ENCODE data around the gene POLE3.
"Not testable (repeated sequence)": the region's sequence is repeated elsewhere in the genome, so short reads cannot be mapped to it uniquely, and the experiment has no call there.

POLE3 gene

DNA sequence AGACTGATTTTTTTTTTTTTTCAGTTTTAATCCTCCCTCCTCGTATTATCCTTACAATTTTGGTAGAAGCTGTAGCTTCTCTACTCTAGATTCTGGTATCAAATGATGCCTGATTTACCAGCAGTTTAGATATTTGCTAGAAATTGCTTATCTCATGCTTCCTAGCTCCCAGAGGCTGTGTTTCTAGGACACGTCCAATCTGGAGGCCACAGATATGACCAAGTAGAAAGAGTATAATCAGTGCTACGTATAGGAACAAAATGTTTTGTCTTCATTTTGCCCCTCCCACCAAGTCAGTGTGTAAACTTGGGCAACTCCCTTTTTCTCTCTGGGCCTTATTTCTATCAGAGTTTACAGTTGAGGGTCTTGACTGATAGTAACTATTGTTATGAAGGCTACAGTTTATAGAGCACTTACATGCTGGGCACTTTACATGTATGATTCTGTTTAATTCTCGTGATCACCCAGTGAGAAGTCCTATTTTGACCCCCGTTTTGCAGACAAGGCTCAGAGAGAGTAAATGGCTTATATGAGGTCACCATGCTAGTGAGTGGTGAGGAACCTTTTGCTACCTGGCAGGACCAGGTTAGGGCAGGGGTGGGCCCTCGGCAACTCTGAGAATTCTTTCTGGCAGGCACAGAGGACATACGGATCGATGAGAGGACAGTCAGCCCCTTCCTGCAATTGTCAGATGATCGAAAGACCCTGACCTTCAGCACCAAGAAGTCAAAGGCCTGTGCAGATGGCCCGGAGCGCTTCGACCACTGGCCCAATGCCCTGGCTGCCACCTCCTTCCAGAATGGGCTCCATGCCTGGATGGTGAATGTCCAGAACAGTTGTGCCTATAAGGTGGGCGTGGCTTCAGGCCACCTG lies 41.3 kb downstream of the POLE3 start:
- Histone ChIP-seq H3K27ac (ENCODE audit: low read depth, low read length) (no peak overlapping the region), H3K4me3 (ENCODE audit: low read length) (no peak overlapping the region), H3K27me3 (ENCODE audit: control insufficient read depth, insufficient read depth, low read length) (no peaks in the 10 kb centered on the region), H3K4me1 (ENCODE audit: control insufficient read depth, insufficient read depth, low read length) (no peaks in the 10 kb centered on the region), H3K9ac (ENCODE audit: low read length) (no peak overlapping the region), H3K36me3 (ENCODE audit: control insufficient read depth, insufficient read depth, low read length) (peaks cover 2% of the 10 kb centered on the region)

GRCh38 chr9:113368348-113368981 lies 42.0 kb downstream of the POLE3 start:
- Histone ChIP-seq H3K27ac (ENCODE audit: low read depth, low read length) (no peak overlapping the region), H3K4me3 (ENCODE audit: low read length) (no peak overlapping the region), H3K4me1 (ENCODE audit: control insufficient read depth, insufficient read depth, low read length) (no peaks in the 10 kb centered on the region), H3K36me3 (ENCODE audit: control insufficient read depth, insufficient read depth, low read length) (no peaks in the 10 kb centered on the region), H3K27me3 (ENCODE audit: control insufficient read depth, insufficient read depth, low read length) (no peaks in the 10 kb centered on the region), H3K9ac (ENCODE audit: low read length) (no peak overlapping the region)

DNA sequence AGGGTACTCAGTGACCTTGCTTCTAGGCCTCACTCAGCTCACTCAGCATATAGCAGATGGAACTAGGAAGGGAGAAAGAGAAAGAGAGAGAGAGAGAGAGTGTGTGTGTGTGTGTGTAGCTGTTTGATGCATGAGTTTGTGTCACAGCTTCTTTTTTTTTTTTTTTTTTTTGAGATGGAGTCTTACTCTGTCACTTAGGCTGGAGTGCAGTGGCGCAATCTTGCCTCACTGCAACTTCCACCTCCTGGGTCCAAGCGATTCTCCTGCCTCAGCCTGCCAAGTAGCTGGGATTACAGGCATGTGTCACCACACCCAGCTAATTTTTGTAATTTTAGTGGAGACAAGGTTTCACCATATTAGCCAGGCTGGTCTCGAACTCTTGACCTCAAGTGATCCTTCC lies 44.8 kb downstream of the POLE3 start:
- not testable (repeated sequence) for H3K27ac ChIP-seq (ENCODE audit: low read depth, low read length); H3K4me3 ChIP-seq (ENCODE audit: low read length); H3K27me3 ChIP-seq (ENCODE audit: control insufficient read depth, insufficient read depth, low read length); H3K9ac ChIP-seq (ENCODE audit: low read length); H3K4me1 ChIP-seq (ENCODE audit: control insufficient read depth, insufficient read depth, low read length); H3K36me3 ChIP-seq (ENCODE audit: control insufficient read depth, insufficient read depth, low read length)

GRCh38 chr9:113364951-113365350 lies 45.5 kb downstream of the POLE3 start:
- Histone ChIP-seq H3K4me1 (ENCODE audit: control insufficient read depth, insufficient read depth, low read length) (no peaks in the 10 kb centered on the region), H3K9ac (ENCODE audit: low read length) (no peak overlapping the region), H3K27ac (ENCODE audit: low read depth, low read length) (no peak overlapping the region), H3K36me3 (ENCODE audit: control insufficient read depth, insufficient read depth, low read length) (no peaks in the 10 kb centered on the region), H3K27me3 (ENCODE audit: control insufficient read depth, insufficient read depth, low read length) (no peaks in the 10 kb centered on the region), H3K4me3 (ENCODE audit: low read length) (no peak overlapping the region)

DNA sequence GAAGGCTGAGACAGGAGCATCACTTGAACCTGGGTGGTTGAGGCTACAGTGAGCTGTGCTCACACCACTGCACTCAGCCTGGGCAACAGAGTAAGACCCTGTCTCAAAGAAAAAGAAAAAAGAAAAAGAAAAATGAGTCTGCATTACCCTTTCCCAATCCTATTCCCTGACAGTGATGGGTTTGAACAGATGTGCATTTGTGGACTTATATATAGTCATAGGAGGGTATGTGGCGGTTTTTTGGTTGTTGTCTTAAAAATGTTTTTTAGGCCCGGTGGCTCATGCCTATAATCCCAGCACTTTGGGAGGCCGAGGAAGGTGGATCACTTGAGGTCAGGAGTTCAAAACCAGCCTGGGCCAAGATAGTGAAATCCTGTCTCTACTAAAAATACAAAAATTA lies 47.1 kb downstream of the POLE3 start:
- Histone ChIP-seq H3K4me1 (ENCODE audit: control insufficient read depth, insufficient read depth, low read length) (no peaks in the 10 kb centered on the region), H3K9ac (ENCODE audit: low read length) (no peak overlapping the region), H3K4me3 (ENCODE audit: low read length) (no peak overlapping the region), H3K36me3 (ENCODE audit: control insufficient read depth, insufficient read depth, low read length) (no peaks in the 10 kb centered on the region), H3K27me3 (ENCODE audit: control insufficient read depth, insufficient read depth, low read length) (no peaks in the 10 kb centered on the region), H3K27ac (ENCODE audit: low read depth, low read length) (no peak overlapping the region)

DNA sequence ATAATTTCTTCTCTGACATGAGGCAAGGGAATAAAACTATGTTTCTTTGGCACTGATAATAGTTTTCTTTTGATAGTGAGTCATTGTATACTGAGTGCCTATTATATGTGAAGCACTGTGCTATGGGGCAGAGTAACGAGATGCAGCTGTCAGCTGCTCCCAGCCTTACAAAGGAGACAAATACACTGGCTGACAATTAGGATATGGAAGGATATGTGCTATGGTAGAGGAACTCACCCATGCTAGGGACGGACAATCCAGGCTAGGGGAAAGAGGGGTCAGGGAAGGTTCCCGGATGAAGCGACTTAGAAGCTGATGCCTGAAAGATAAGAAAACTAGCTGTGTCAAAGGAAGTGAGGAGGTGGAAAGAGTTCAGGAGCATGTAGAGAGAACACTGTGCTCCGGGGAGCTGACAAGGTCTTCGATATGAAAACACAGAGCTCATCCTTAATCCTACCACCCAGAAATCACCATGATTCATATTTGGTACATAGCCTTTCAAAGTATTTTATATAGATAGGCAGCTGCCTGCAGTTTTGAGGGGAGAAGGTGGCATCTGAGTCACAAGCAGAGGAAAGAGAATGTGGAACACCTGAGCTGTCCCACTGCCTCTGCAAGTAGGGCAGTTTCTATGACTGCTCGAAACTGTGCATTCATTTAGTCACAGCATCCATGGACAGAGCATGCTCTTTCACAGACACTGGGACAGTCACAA lies 49.0 kb downstream of the POLE3 start:
- no peak overlapping the region for H3K27ac ChIP-seq (ENCODE audit: low read depth, low read length)
- H3K9ac ChIP-seq (ENCODE audit: low read length) = no peak overlapping the region
- H3K36me3 ChIP-seq (ENCODE audit: control insufficient read depth, insufficient read depth, low read length) = no peaks in the 10 kb centered on the region
- H3K27me3 ChIP-seq (ENCODE audit: control insufficient read depth, insufficient read depth, low read length) = no peaks in the 10 kb centered on the region
- no peak overlapping the region for H3K4me3 ChIP-seq (ENCODE audit: low read length)
- H3K4me1 ChIP-seq (ENCODE audit: control insufficient read depth, insufficient read depth, low read length) = no peaks in the 10 kb centered on the region

- Histone ChIP-seq H3K9ac (ENCODE audit: low read length) (no peak overlapping the region), H3K4me1 (ENCODE audit: control insufficient read depth, insufficient read depth, low read length) (no peaks in the 10 kb centered on the region), H3K27me3 (ENCODE audit: control insufficient read depth, insufficient read depth, low read length) (no peaks in the 10 kb centered on the region), H3K4me3 (ENCODE audit: low read length) (no peak overlapping the region), H3K36me3 (ENCODE audit: control insufficient read depth, insufficient read depth, low read length) (no peaks in the 10 kb centered on the region), H3K27ac (ENCODE audit: low read depth, low read length) (no peak overlapping the region)
Measured at GRCh38 chr9:113360242-113360842, 50.1 kb downstream of the POLE3 start.

GRCh38 chr9:113359385-113359784 lies 51.1 kb downstream of the POLE3 start:
- Histone ChIP-seq H3K9ac (ENCODE audit: low read length) (no peak overlapping the region), H3K27me3 (ENCODE audit: control insufficient read depth, insufficient read depth, low read length) (no peaks in the 10 kb centered on the region), H3K4me3 (ENCODE audit: low read length) (no peak overlapping the region), H3K27ac (ENCODE audit: low read depth, low read length) (no peak overlapping the region), H3K36me3 (ENCODE audit: control insufficient read depth, insufficient read depth, low read length) (no peaks in the 10 kb centered on the region), H3K4me1 (ENCODE audit: control insufficient read depth, insufficient read depth, low read length) (no peaks in the 10 kb centered on the region)
